ENCODE data around the gene HS6ST1.

Gene HS6ST1

GRCh38 chr2:128309280-128310093 is 9.2 kb downstream of the HS6ST1 start:
- DNase-seq, result peak; percentile 65

- no peak for DNase-seq
Observed at GRCh38 chr2:128308889-128309279, 9.8 kb downstream of the HS6ST1 start.

- no peak for DNase-seq
Observed at GRCh38 chr2:128308284-128308731, 10.4 kb downstream of the HS6ST1 start.

DNA sequence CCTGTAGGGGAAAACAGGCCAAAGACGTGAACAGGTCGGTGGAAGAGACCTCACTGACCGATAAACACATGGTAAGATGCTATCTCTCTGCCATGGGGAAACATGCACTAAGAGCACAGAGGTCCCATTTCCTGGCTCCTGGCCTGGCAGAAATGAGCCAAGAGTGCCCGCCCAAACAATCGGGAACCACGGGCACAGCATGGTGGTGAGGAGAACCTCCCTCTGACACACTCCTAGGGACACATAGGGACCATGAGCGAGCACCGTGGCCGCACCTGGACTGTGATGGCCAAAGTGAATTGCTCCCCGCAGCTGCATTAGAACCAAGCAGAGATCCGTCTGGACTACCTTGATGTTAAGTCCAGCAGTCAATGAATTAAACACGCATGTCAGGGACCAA is 11.1 kb downstream of the HS6ST1 start:
- DNase-seq, result no peak

GRCh38 chr2:128306931-128307460 is 11.7 kb downstream of the HS6ST1 start:
- no peak for DNase-seq

GRCh38 chr2:128306081-128306930 is 12.4 kb downstream of the HS6ST1 start:
- no peak for DNase-seq

GRCh38 chr2:128305555-128306080 is 13.1 kb downstream of the HS6ST1 start:
- DNase-seq, result peak; percentile 53

GRCh38 chr2:128304715-128305554 is 13.7 kb downstream of the HS6ST1 start:
- no peak for DNase-seq

- no peak for DNase-seq
Observed at GRCh38 chr2:128304330-128304714, 14.3 kb downstream of the HS6ST1 start.

DNA sequence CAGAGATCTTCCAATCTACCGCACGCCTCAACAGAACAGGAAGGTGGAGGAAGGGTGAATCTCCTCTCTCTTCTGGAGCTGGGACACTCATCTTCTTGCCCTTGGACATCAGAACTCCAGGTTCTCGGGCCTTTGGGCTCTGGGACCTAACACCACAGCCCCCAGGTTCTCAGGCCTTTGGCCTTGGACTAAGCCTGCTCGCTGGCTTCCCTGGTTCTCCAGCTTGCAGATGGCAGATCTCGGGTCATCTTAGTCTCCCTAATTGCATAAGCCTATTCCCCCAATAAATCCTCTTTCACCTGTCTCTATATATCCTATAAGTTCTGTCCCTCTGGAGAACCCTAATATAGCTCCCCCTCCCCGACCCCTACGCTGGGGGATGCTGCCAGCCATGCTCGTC is 14.8 kb downstream of the HS6ST1 start:
- DNase-seq, result no peak

GRCh38 chr2:128303095-128303791 is 15.4 kb downstream of the HS6ST1 start:
- DNase-seq, result no peak

GRCh38 chr2:128302744-128303067 is 16.0 kb downstream of the HS6ST1 start:
- DNase-seq, result no peak

- DNase-seq, result no peak
Observed at GRCh38 chr2:128302011-128302743, 16.5 kb downstream of the HS6ST1 start.

DNA sequence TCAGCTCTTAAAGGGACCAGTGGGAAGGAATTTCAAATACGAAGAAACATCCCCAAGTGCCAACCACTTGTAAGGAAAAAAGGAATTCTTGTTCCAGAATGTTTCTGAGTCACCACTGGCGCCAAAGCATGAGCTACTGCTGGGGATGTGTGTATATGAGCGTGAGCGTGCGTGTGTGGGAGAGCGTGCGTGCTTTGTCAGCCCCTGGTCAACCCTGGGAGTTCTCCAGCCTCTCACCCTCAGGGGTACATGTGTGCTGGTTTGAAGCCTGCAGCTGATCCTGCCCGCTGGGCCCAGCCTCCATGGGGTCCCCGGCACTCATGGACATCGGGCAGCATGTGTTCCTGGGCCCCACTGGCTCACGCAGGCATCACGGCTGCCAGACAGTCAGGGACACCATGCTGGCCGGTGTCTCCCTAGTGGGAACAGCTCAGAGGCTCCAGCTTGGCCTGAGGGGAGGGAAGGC is 17.1 kb downstream of the HS6ST1 start:
- DNase-seq, result no peak

DNA sequence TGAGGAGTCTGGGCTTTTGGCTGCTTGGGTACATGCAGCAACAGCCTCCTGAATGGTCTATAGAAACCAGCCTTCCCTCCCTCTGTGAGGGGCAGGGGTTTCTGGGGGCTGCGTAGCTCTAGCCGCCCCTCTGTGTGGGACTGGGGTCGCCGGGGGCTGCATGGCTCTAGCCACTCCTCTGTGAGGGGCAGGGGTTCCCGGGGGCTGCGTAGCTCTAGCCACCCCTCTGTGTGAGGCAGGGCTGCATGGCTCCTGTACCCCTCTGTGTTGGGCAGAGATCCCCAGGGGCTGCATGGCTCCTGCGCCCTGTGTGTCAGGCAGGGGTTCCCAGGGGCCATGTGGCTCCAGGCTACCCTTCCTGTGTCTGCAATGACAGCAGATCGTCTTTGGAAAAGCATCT is 17.6 kb downstream of the HS6ST1 start:
- no peak for DNase-seq

DNA sequence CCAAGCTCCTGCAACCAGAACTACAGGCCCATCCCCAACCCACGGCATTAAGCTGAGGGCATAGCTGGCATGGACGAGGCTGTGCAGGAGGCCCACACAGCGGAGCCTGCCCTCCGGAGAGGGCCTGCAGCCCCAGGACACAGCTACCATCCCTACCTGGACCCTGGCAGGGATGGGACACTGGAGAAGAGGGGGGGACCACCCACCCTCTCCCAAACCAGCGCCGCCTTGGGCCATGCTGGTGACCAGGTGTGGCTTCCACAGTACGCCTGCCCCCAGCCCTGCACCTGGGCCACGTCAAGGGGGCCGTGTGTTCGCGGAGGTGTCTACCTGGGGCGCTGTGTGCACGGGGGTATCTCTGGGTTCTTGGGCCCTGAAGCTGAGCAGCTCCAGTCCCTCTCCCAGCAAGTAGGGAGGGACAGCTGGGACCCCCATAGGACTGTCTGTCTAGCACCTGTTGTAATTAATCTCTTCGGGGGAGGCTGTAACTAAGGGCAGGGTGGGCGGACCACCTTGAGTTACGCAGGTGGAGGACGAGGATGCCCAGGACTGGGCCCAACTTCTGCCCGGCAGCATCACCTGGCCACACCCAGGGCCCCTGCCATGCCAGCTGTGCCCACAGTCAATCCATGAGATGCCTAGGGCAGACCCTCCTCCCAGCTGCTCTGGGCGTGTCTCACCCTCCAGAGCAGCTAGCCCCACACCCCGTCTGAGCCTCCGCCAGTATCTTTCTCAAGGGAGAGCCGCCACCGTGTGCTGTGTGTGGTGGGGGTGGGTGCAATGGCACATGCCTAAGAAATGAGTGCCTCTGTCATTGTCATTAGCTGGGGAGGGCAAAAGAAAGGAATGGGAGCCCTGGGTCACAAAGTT is 18.3 kb downstream of the HS6ST1 start:
- DNase-seq, result no peak

GRCh38 chr2:128299628-128300027 is 19.0 kb downstream of the HS6ST1 start:
- DNase-seq, result peak; percentile 63

GRCh38 chr2:128298846-128299507 is 19.7 kb downstream of the HS6ST1 start:
- DNase-seq, result no peak

DNA sequence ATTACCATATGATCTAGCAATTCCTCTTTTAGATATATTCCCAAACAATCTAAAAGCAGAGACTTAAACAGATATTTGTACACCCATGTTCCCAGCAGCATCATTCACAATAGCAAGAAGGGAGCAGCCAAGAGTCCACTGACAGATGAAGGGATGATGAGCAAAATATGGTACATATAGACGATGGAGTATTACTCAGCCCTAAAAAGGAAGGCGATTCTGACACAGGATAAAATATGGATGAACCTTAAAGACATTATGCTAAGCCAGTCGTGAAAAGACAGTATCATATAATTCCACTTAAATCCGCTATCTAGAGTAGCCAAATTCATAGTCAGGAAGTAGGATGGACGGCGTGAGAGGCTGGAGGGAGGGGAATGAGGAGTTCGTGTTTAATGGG is 20.4 kb downstream of the HS6ST1 start:
- no peak for DNase-seq

All from retina (tissue), 1 donor.